Inflammatory macrophage treated with lipopolysaccharide for 1 hour (primary cell): ENCODE measurements around the gene LRRC15.

Source experiments
- DNase-seq, 2 donors: peaks; one replicate each; pipeline ENCODE4 v3.0.0-alpha.2; 2020 to 2022

Gene LRRC15

DNA sequence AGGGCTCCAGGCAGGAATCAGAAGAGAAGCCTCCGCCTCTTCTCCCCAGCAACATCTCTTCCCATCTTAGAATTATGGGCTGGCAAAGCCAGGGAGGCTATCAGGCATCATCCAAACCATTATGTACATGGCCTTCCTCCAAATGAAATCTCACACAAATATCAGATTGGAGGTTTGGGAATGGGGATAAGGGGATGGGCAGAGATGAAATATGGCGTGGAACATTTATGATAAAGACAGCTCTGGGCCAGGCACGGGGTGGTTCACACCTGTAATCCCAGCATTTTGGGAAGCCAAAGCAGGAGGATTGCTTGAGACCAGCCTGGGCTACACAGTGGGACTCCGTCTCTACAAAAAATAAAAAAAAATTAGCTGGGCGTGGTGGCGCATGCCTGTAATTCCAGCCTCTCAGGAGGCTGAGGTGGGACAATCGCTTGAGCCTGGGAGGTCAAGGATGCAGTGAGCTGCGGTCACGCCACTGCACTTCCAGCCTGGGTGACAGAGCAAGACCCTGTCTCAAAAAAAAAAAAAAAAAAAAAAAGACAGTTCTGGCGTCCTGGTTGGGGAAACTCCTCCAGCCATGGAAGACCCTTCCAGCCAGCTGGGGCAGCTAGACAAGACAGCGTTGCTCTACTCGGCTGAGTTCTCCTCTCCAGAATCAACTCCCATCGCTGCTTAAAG is 55.0 kb downstream of the LRRC15 start:
- no peak for DNase-seq

DNA sequence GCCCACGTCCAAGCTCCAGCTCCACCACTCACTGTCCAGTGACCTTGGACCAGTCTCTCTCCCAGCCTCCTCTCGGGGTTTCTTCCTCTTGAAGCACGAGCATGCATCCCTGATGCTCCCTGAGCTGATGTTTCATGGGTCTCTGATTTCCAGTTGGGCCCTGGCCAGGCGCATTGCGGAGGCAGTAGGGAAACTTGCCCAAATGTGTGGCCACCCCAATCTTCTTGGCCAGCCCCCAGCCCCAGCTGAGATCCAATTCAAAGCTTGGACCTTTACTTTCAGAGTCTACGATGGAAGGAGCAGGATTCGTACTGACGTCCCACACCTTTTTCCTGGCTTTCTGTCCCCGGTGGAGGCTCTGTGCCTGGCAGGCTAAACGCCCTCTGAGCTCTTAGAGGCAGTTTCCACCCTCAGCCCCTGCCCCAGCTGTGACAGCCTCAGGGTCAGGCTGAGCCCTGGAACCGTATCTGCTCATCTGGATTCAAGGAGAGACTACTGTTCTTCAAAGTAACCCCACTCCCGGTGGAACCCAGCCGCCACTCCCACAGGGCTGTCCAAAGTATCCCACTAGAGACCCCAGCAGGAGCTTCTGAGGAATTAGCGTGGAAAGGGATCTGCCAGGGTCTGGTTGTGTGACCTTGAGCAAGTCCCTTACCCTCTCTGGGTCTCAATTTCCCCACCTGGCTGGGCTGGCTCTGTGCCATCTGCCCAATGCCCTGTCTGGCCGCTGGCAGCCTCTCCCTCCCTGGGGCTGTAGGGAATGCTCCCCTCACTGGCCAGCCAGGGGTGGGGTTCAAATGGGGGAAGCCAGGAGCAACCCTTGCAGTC is 55.8 kb downstream of the LRRC15 start:
- no peak for DNase-seq

DNA sequence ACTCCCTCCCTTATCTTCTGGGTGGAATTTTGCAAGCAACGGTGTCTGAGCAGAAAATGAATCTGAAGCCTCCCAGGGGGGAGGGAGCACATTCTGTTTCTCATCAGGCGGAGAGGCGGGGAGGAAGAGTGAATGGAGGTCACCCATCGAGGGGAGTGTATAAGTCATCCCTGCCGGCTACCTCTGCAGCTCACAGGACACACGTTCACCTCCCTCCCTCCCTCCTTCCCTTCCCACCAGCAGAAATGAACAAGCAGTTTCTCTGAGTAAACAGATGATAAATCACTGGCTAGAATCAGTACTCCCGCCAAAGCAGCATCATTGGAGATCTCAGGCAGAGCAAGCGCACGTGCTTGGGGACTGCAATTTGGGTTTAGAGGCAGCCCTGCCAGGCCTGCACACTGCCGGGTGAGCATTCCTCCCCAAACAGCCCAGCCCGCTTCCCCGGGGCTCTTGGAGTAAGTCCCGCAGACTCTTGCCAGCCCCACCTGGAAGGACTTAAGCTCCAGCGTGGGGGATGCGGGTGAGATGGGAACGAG is 56.7 kb downstream of the LRRC15 start:
- DNase-seq, result no peak

DNA sequence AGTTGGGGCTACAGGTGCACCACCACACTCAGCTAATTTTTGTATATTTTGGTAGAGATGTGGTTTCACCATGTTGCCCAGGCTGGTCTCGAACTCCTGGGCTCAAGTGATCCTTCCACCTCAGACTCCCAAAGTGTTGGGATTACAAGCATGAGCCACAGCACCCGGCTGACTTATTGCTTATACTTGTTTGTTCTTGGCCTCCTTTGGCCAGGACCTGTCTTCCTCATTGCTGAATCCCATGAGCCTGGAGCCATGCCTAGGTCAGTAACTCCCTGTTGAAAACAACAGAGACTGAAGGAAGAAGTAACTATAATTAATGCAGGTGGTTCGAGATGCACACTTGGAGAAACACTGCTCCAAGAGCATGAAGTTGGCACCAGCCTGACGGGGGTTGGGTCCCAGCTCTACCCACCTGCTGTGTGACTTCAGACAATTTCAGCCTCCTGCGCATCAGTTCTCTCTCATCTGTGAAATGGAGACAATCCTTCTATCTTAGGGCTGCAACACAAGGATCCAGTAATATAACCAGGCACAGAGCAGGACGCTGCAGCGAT is 57.3 kb downstream of the LRRC15 start:
- DNase-seq, result no peak

DNA sequence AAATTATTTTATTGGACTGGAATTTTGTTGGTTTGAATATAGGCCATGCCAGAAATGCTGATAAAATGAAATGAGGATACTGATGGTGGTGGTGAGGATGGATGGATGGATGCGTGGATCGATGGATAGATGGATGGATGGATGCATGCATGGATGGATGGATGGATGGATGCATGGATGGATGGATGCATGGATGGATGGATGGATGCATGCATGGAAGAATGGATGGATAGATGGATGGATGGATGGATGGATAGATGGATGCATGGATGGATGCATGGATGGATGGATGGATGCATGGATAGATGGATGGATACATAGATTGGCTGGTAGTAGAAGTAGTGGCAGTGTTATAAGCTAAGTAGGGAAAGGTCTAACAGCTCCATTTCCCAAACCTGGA is 58.5 kb downstream of the LRRC15 start:
- DNase-seq, result no peak

DNA sequence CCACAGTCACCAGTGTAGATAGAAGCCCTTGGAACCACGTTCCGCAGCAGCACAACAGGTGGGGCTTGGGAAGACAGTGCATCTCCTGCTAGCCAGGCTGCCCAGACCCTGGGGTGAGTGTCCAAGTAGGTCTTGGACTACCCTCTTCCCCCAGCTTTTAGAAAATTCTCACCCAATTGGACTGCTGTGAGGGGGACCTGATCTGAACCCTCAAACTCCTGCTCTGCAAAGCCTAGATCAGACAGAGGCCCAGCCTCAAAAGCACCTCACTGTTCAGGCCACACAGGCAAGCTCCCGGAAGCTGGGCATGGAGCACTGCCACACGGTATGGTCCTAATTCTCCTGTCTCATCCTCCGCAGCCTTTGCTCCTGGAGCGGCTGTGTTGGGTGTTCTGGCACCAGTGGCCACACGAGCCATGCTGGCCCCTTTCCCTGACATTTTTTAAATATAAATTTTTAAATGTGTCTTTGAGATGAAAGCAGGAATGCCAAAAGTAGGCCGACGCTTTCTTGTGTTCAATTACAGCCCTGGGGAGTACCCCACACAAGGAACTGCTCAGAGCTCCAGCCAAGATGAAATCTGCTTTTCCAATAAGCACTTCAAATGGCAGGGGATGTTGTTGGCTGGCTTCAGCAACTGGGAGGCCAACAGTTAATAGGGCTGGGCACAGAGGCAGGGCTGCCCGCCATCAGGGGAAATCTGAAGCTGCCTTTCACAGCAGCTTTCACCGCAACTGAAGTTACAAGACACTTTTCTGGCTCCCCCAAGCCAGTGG is 59.3 kb downstream of the LRRC15 start:
- no peak for DNase-seq

DNA sequence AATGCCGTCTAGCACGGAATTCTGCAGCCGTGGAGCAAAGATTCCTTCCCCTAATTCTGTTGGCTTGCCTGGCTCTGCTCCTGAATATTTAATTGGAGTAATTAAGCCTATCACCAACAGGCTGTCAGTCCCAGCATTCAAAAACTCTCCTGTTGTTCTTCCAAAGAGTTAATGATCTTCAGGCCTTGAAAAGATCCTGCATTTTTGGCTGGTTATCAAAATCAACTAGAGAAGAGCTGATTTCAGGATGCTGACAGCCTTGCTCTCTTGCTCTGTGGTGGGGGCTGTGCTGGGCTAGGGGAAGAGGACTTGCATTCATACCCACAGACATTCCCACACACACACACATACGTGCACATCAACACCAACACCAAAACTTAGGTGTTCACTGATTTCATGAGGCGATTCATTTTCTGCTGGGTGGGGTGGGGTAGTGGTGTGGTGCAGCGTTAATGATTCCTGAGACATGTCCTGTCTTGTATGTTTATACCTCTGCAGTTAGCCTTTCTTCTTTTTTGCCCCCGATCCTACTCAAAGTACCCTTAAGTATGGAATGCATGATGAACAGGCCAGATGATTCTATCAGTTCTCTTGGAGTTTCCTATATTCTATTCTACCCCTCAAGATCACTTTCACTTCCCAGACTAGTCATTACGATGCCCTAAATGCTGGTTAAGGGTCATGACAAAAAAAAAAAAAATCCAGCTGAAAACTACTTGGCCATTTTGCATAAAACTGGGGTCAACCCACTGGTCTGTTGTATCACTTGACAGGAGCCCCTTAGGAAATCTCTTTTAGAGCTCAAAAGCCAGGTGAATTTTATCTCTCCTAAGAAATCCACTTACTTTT is 60.7 kb downstream of the LRRC15 start:
- DNase-seq, result peak; percentile 33 to 34

DNA sequence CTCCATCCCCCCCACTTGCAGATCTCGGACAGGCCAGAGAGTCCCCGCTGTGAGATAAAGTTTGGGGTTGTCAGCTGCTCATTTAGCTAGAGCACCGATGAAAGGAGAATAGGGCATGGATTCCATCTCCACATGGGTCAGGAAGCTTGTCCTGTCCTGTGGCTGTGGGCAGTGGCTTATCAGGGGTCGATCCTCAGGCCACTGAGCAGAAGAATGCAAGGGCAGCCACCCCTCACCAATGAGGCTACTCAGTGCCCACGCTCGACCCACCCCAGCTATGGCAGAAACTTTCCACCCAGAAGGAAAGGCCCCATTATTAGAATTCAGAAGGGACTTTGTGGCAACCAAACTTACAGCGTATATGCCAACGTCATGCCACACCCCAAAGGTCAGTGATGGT is 61.7 kb downstream of the LRRC15 start:
- DNase-seq, result no peak

DNA sequence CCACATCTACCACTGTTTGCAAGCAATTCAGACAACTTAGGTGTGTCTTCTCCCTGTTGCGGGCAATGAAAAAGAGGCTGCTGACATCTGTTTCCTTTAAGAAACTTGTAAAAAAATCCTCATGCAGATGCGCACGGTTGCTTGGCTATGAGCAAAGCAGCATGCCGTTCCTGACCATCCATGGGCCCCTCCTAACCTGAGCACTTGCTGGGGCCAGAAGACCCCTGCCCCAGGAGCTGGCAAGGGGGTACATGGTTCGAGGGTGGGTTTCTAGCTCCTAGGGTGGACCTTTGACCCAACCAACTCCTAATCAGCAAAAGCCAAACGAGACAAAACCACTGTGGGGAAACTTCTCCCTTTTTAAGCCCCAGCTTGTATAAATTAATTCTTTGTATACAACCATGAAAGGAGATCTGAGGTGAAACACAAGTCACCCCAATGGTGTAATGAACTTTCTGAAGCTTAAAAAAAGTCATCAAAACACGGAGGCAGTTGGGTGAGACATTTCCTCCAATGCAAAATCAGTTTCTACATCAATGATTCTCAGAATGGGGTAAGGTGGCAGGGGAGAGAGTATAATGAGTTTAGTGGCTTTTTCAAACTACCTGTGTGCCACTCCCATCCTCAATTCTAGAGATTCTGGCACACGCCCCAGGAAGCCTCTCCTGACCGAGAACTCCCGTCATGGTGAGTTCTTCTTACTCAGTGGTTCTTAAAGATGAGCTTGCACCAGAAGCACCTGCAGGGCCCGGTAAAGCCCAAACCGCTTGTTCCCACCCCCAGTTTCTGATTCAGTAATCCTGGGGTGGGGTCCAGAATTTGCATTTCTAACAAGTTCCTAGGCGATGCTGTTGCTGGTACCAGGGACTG is 62.5 kb downstream of the LRRC15 start:
- DNase-seq, result no peak

DNA sequence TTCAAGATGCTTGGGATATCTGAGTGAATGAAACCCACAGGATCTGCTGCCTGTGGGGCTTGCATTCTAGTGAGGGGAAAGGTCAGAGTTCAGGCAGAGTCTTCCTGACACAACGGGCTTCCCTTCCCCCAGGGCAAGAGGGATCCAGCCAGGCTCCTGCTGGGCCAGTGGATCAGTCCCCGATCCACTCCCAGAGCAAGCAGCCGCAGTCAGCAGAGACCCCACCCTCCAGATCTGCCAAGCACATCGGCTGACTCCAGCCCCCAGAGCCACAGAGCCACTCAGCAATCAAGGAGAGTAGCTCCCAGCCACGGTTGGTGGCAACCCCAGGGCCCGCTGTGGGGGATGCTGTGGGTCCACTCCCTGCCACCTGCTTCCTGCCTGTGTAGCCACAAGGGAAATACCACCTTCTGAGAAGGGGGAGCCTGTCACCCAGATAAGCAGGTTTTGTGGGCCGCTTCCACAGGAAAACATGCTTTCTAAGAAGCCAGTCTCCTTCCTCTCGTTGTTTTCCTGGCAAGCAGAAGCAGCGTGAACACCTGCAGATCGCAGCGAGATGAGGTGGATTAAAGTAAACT is 63.3 kb downstream of the LRRC15 start:
- no peak for DNase-seq

DNA sequence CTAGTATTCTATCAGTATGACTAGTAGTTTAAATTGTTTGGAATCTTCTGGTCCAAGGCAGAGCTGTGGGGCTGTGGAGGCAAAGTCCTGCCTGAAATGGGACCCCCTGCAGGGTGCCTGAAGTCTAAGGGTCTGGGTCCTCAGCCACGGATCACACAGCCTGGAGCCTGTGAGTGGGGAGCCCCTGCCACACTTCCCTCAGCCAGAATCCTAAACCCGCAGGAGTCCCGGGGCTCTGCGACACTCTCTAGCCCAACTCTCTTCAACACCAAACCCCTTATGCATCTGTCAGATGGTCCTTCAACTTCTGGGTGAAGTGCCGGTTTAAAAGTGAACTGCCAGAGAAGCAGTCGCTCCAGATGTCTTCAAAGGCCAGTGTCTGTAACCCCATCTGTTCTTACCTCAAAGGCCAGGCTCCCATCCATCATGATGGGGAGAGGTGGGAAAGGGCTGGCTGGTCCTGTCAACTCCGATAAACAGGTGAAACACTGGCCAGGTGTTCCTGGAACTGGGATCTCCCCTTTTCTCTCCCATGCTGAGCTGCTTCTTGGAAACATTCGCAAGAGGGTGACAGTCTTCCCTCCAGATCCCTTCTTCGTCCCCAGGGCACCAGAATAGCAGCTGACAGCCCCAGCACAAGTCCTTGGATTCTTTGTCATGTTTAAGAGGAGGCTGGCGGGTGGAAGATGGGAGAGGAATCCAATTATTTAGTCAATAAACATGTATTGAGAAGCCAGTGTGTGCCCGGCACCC is 64.0 kb downstream of the LRRC15 start:
- DNase-seq, result no peak
